Measurements from ENCODE around the gene SH3RF3.

- peak in 1 of 2 donors; percentile 21 for TF ChIP-seq CTCF (conservative IDR thresholded peaks at IDR 0.05 in 1 of 2, IDR thresholded peaks at IDR 0.05 in 1 of 2; ENCODE audit: low read depth in 1 of 2, low read length in 2 of 2)
- TF ChIP-seq EZH2 (IDR thresholded peaks at IDR 0.05; ENCODE audit: low read length, missing control alignments) = no peak
These were observed 267.5 kb downstream of the SH3RF3 start for GRCh38 chr2:109396202-109397180.

All from fibroblast of lung (primary cell).